OCI-LY1 (cell line): Measurements from ENCODE around the gene GPN2.

ENCODE experiments used
- H2AFZ ChIP-seq: fragments of 200-600 bp; sonication (generic), shearing (Covaris generic); 2 replicates; pipeline ENCODE4 v1.6.0; 2014; ENCODE audit warnings: antibody characterized with exemption, mild to moderate bottlenecking, low read length
- H3F3A ChIP-seq: fragments of 200-600 bp; sonication (generic), shearing (Covaris generic); 2 replicates; pipeline ENCODE4 v1.6.0; 2014; ENCODE audit warnings: mild to moderate bottlenecking, antibody characterized with exemption, low read length, moderate library complexity; ENCODE audit not compliant: insufficient read depth
- H3K27ac ChIP-seq: fragments of 200-600 bp; sonication (generic); 2 replicates; pipeline ENCODE4 v1.5.1; 2014; ENCODE audit warnings: low read length, mixed run types, mild to moderate bottlenecking, low read depth; ENCODE audit not compliant: poor library complexity, severe bottlenecking
- H3K27me3 ChIP-seq: fragments of 200-600 bp; sonication (generic); 2 replicates; pipeline ENCODE4 v1.6.0; 2014; ENCODE audit warnings: antibody characterized with exemption, mild to moderate bottlenecking, low read length, moderate library complexity; ENCODE audit not compliant: insufficient read depth
- H3K36me3 ChIP-seq: fragments of 200-600 bp; sonication (generic); 2 replicates; pipeline ENCODE4 v1.6.1; 2014; ENCODE audit warnings: mild to moderate bottlenecking, antibody characterized with exemption, low read length, moderate library complexity, mixed read lengths; ENCODE audit not compliant: insufficient read depth
- H3K4me1 ChIP-seq: fragments of 200-600 bp; sonication (generic); 2 replicates; pipeline ENCODE4 v1.5.1; 2014; ENCODE audit warnings: mild to moderate bottlenecking, low read length, moderate library complexity; ENCODE audit not compliant: insufficient read depth, severe bottlenecking
- H3K4me2 ChIP-seq: fragments of 200-600 bp; sonication (generic), shearing (Covaris generic); 2 replicates; pipeline ENCODE4 v1.6.1; 2014; ENCODE audit warnings: low read length
- H3K4me3 ChIP-seq: fragments of 200-600 bp; sonication (generic); 2 replicates; pipeline ENCODE4 v1.5.1; 2014; ENCODE audit warnings: low read length, low read depth, mild to moderate bottlenecking, mixed read lengths; ENCODE audit not compliant: poor library complexity, severe bottlenecking
- H3K79me2 ChIP-seq: fragments of 200-600 bp; shearing (Covaris generic); 2 replicates; pipeline ENCODE4 v1.6.1; 2016; ENCODE audit warnings: mixed run types, low read length, mixed read lengths; ENCODE audit not compliant: insufficient read depth
- H3K9ac ChIP-seq: fragments of 200-600 bp; sonication (generic), shearing (Covaris generic); 2 replicates; pipeline ENCODE4 v1.6.1; 2014; ENCODE audit warnings: mild to moderate bottlenecking, low read length, mixed read lengths
- H3K9me2 ChIP-seq: fragments of 200-600 bp; sonication (generic), shearing (Covaris generic); 2 replicates; pipeline ENCODE4 v1.6.1; 2014; ENCODE audit warnings: low read depth, mild to moderate bottlenecking, low read length, mixed read lengths
- H3K9me3 ChIP-seq: fragments of 200-600 bp; shearing (Covaris generic); 2 replicates; pipeline ENCODE4 v1.6.1; 2014; ENCODE audit warnings: low read length, mixed read lengths
- H4K20me1 ChIP-seq: fragments of 200-600 bp; sonication (generic), shearing (Covaris generic); 2 replicates; pipeline ENCODE4 v1.6.0; 2016; ENCODE audit warnings: mild to moderate bottlenecking, low read length; ENCODE audit not compliant: insufficient read depth
- EZH2 ChIP-seq: fragments of 200-600 bp; sonication (generic), shearing (Covaris generic); IDR thresholded peaks from 2 replicates; pipeline ENCODE4 v1.8.0; 2017; ENCODE audit warnings: borderline replicate concordance, mixed run types, mild to moderate bottlenecking, antibody characterized with exemption, low read length, moderate library complexity, mixed read lengths
- TF ChIP-seq, protein P1 (sequence below): fragments of 200-600 bp; sonication (generic), shearing (Covaris generic); IDR thresholded peaks from 2 replicates; pipeline ENCODE4 v1.5.1; 2017; ENCODE audit warnings: mild to moderate bottlenecking, antibody characterized with exemption, low read length, moderate library complexity, mixed read lengths

GPN2 gene

GRCh38 chr1:26936823-26937222 lies 46.7 kb upstream of the GPN2 start:
- TF ChIP-seq, protein P1, sequence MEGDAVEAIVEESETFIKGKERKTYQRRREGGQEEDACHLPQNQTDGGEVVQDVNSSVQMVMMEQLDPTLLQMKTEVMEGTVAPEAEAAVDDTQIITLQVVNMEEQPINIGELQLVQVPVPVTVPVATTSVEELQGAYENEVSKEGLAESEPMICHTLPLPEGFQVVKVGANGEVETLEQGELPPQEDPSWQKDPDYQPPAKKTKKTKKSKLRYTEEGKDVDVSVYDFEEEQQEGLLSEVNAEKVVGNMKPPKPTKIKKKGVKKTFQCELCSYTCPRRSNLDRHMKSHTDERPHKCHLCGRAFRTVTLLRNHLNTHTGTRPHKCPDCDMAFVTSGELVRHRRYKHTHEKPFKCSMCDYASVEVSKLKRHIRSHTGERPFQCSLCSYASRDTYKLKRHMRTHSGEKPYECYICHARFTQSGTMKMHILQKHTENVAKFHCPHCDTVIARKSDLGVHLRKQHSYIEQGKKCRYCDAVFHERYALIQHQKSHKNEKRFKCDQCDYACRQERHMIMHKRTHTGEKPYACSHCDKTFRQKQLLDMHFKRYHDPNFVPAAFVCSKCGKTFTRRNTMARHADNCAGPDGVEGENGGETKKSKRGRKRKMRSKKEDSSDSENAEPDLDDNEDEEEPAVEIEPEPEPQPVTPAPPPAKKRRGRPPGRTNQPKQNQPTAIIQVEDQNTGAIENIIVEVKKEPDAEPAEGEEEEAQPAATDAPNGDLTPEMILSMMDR: no peak
- TF ChIP-seq EZH2: no peak
- no peaks in the 10 kb centered on the region for H3K9me2 ChIP-seq
- no peaks in the 10 kb centered on the region for H3K9me3 ChIP-seq
- no peaks in the 10 kb centered on the region for H3K4me1 ChIP-seq
- H3K27ac ChIP-seq: no peak overlapping the region
- H4K20me1 ChIP-seq: no peaks in the 10 kb centered on the region
- no peaks in the 10 kb centered on the region for H3K27me3 ChIP-seq
- H3F3A ChIP-seq: no peaks in the 10 kb centered on the region
- no peaks in the 10 kb centered on the region for H3K79me2 ChIP-seq
- H2AFZ ChIP-seq: no peak overlapping the region
- H3K36me3 ChIP-seq: peaks cover 64% of the 10 kb centered on the region
- no peak overlapping the region for H3K4me3 ChIP-seq
- no peak overlapping the region for H3K9ac ChIP-seq
- no peak overlapping the region for H3K4me2 ChIP-seq

- H3K9me2 ChIP-seq: no peaks in the 10 kb centered on the region
- H4K20me1 ChIP-seq: no peaks in the 10 kb centered on the region
- no peak overlapping the region for H2AFZ ChIP-seq
- no peak overlapping the region for H3K4me2 ChIP-seq
- H3K4me1 ChIP-seq: no peaks in the 10 kb centered on the region
- no peaks in the 10 kb centered on the region for H3K9me3 ChIP-seq
- H3K9ac ChIP-seq: no peak overlapping the region
- 0 out of 2 replicates have a peak, but pooled peaks cover 3% of the 10 kb centered on the region for H3K79me2 ChIP-seq
- H3K4me3 ChIP-seq: no peak overlapping the region
- no peaks in the 10 kb centered on the region for H3F3A ChIP-seq
- no peaks in the 10 kb centered on the region for H3K27me3 ChIP-seq
- peak overlapping the region; percentile 36 for H3K27ac ChIP-seq
- TF ChIP-seq, protein P1: no peak
- TF ChIP-seq EZH2: no peak
- peaks cover 75% of the 10 kb centered on the region for H3K36me3 ChIP-seq
Measured at GRCh38 chr1:26932531-26932930, 42.4 kb upstream of the GPN2 start.

GRCh38 chr1:26923711-26924110 lies 33.6 kb upstream of the GPN2 start:
- H3K27ac ChIP-seq: no peak overlapping the region

More at GRCh38 chr1:26923711-26924110, 33.6 kb upstream of the GPN2 start:
- no peak overlapping the region for H3K4me2 ChIP-seq
- no peaks in the 10 kb centered on the region for H4K20me1 ChIP-seq
- H3F3A ChIP-seq: no peaks in the 10 kb centered on the region
- H3K9me2 ChIP-seq: no peaks in the 10 kb centered on the region
- H3K9ac ChIP-seq: no peak overlapping the region
- H3K36me3 ChIP-seq: peaks cover 57% of the 10 kb centered on the region
- H3K9me3 ChIP-seq: no peaks in the 10 kb centered on the region
- no peak overlapping the region for H3K4me3 ChIP-seq
- H3K79me2 ChIP-seq: peaks cover 17% of the 10 kb centered on the region
- peaks cover 19% of the 10 kb centered on the region for H3K4me1 ChIP-seq
- no peaks in the 10 kb centered on the region for H3K27me3 ChIP-seq
- H2AFZ ChIP-seq: no peak overlapping the region
- TF ChIP-seq, protein P1: no peak
- no peak for TF ChIP-seq EZH2
